Right lobe of liver (tissue), 6 donors: ENCODE measurements around the gene KRTAP5-6. TPM values are rescaled to one million over a fixed set of nuclear protein-coding genes. Genes with fewer than 3 reads are reported as not detected.
A peak's percentile ranks its signal among the peaks of the same experiment; 100 is the strongest.
"Not testable (repeated sequence)": the region's sequence is repeated elsewhere in the genome, so short reads cannot be mapped to it uniquely, and the experiment has no call there.

Source experiments
- ATAC-seq, 4 donors: fragments of 200-7000 bp; cut with Tn5 transposase; one replicate each; pipeline ENCODE4 v1.9.1; 2020; ENCODE audit warnings: mild to moderate bottlenecking in 4 of 4, moderate library complexity in 4 of 4
- DNase-seq, 3 donors: peaks; one replicate each; pipeline ENCODE4 v3.0.0-alpha.2; 2020
- H3K27ac ChIP-seq, 3 donors: fragments of 200-600 bp; one replicate each; pipeline ENCODE4 v1.8.0; 2022
- H3K27me3 ChIP-seq, 2 donors: fragments of 200-600 bp; one replicate each; pipeline ENCODE4 v1.8.0; 2022
- H3K36me3 ChIP-seq, 4 donors: fragments of 200-600 bp; sonication (generic) in 1 of 4; one replicate each; pipeline versions ENCODE4 v1.5.1 to v1.8.0; 2017 to 2022; ENCODE audit warnings: control low read depth in 1 of 4
- H3K4me1 ChIP-seq, 4 donors: fragments of 200-600 bp; sonication (generic) in 1 of 4; one replicate each; pipeline versions ENCODE4 v1.5.1 to v1.8.0; 2017 to 2022; ENCODE audit warnings: control low read depth in 1 of 4
- H3K4me3 ChIP-seq, 3 donors: fragments of 200-600 bp; one replicate each; pipeline ENCODE4 v1.8.0; 2022
- H3K9me3 ChIP-seq, 4 donors: fragments of 200-600 bp; sonication (generic) in 1 of 4; one replicate each; pipeline versions ENCODE4 v1.5.1 to v1.8.0; 2017 to 2022; ENCODE audit warnings: control low read depth in 1 of 4
- CTCF ChIP-seq, 4 donors: fragments of 200-600 bp in 3 of 4; fragments of 450-650 bp in 1 of 4; IDR thresholded peaks; one replicate each; pipeline versions ENCODE4 v1.5.1 to v1.8.0; 2016 to 2022; ENCODE audit warnings: antibody characterized with exemption in 4 of 4, mild to moderate bottlenecking in 2 of 4
- POLR2A ChIP-seq: fragments of 450-650 bp; IDR thresholded peaks from one replicate; pipeline ENCODE4 v1.6.1; 2017; ENCODE audit warnings: antibody characterized with exemption, mild to moderate bottlenecking
- whole genome bisulfite sequencing: methylation state at CpG from one replicate; pipeline ENCODE4 v1.1.6; 2018; ENCODE audit warnings: low coverage, low lambda C conversion rate; ENCODE audit not compliant: insufficient coverage; ENCODE audit errors: missing lambda C conversion rate; 5-methylcytosine and 5-hydroxymethylcytosine counted together
- intact Hi-C, 2 donors: fragments of 100-400 bp; cut with DNase I; formaldehyde crosslinking; loops; one replicate each; pipeline versions ENCODE4 v1.11.2 to v1.14.1; 2022
- total RNA-seq, 6 experiments: library from RNA; depleted of rRNA in 2 of 6; stranded (reverse); fragments of >200 nt in 2 of 6; fragmentation: NEBNext Ultra II Directional in 3 of 6; extraction: Animal tissue kit (Norgen Biotek cat#: 25700) in 3 of 6; gene quantifications; one replicate each; pipeline versions ENCODE4 v1.1.0 to v1.2.4, GENCODE V29; 2016 to 2023
- donor health status: DM: no; HTN: yes; CAD: no.
- donor health status: DM: no; HTN: no; CAD: no.
- donor health status: DM: no; HTN: no; CAD: no.
- donor health status: DM: no; HTN: yes; CAD: no.
- donor health status: DM: no; HTN: yes; CAD: no.

KRTAP5-6 gene
- total RNA-seq, 6 experiments from 2014 or later = 0.79 to 1.5 (median 1.2) TPM; not detected in 1

DNA sequence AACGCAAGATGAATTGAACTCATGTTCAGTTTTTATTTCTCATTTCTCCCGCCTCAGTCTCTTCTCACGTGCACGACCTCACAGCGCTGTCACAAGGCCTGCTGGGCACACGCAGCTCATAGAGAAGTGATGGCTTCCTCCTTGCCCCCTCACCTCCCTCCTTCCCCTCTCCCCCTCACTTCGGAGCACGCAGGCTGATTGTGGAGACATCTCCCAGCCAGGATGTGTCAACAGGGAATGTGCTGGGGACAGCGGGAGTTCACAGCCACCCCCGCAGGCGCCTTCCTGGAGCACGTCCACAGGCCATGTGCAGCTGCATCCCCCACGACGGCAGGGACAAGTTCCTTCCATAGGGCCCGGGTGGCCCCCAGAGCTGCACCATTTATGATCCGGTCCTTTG is 29.1 kb upstream of the KRTAP5-6 start:
- intact Hi-C loops = no loop called here
- 27% methylated on average over 14 of the region's 16 CpGs for WGBS
- DNase-seq (peak; percentile 72 to 87 (median 84)), ATAC-seq (peak; percentile 26 to 64 (median 46))
- H3K4me3 ChIP-seq = peak overlapping the region in 2 of 3 donors; percentile 42 to 51
- H3K27me3 ChIP-seq = no peaks in the 10 kb centered on the region
- no peaks in the 10 kb centered on the region for H3K9me3 ChIP-seq
- peaks cover 0 to 41% (median 6%) of the 10 kb centered on the region in 4 donors for H3K4me1 ChIP-seq
- peaks cover 0 to 5% (median 0%) of the 10 kb centered on the region in 4 donors for H3K36me3 ChIP-seq
- H3K27ac ChIP-seq = peak overlapping the region; percentile 75 to 90 (median 83)
- TF ChIP-seq CTCF (IDR thresholded peaks at IDR 0.05) (no peak), POLR2A (peak; percentile 18)

GRCh38 chr11:1668911-1669473 is 28.0 kb upstream of the KRTAP5-6 start:
- intact Hi-C loops = no loop called here
- DNase-seq (peak in 1 of 3 donors; percentile 46), ATAC-seq (no peak)
- peak overlapping the region; percentile 75 to 90 (median 83) for H3K27ac ChIP-seq
- peaks cover 0 to 52% (median 6%) of the 10 kb centered on the region in 4 donors for H3K4me1 ChIP-seq
- H3K4me3 ChIP-seq = no peak overlapping the region
- H3K9me3 ChIP-seq = no peaks in the 10 kb centered on the region
- H3K36me3 ChIP-seq = peaks cover 0 to 5% (median 0%) of the 10 kb centered on the region in 4 donors
- WGBS = 60% methylated on average over 11 of the region's 13 CpGs
- no peaks in the 10 kb centered on the region for H3K27me3 ChIP-seq
- TF ChIP-seq CTCF (IDR thresholded peaks at IDR 0.05) = no peak
- peak; percentile 0 for TF ChIP-seq POLR2A

DNA sequence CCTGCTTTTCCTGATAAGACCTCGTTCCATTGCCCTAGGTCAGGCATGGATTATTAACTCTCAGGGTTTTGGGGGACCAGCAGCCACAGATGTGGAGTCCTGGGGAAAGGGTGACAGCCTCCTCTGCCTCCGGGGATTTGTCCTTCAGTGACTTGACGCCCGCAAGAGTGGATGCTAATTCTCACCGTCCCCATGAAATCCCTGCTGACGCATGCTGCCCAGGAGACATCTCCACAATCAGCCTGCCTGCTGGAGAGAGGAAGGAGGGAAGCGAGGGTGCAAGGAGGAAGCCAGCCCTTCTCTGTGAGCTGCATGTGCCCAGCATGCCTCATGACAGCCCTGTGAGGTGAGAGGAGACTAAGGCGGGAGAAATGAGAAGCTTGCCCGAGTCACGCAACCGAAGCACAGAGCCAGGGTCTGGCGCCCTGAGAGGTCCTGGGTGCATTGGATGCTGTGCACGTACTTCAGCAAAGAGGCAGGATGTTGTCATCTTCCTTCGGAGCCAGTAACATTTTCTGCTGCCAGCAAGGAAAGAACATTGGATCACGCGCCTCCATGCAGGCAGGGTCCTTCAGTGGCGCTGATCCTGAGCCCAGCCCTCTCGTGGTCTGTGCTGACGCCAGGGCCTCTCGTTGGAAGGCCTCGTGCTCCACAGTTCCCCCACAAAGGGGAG is 27.3 kb upstream of the KRTAP5-6 start:
- intact Hi-C loops = no loop called here
- Histone ChIP-seq H3K27ac (peak overlapping the region; percentile 75 to 90 (median 83)), H3K4me3 (no peak overlapping the region), H3K36me3 (peaks cover 0 to 5% (median 0%) of the 10 kb centered on the region in 4 donors), H3K4me1 (peaks cover 0 to 59% (median 6%) of the 10 kb centered on the region in 4 donors), H3K9me3 (no peaks in the 10 kb centered on the region), H3K27me3 (no peaks in the 10 kb centered on the region)
- TF ChIP-seq POLR2A = peak; percentile 2
- no peak for TF ChIP-seq CTCF (IDR thresholded peaks at IDR 0.05)
- peak in 2 of 3 donors; percentile 58 to 64 for DNase-seq
- 57% methylated on average over 4 of the region's 21 CpGs for WGBS
- ATAC-seq = peak in 2 of 4 donors; percentile 0 to 18

DNA sequence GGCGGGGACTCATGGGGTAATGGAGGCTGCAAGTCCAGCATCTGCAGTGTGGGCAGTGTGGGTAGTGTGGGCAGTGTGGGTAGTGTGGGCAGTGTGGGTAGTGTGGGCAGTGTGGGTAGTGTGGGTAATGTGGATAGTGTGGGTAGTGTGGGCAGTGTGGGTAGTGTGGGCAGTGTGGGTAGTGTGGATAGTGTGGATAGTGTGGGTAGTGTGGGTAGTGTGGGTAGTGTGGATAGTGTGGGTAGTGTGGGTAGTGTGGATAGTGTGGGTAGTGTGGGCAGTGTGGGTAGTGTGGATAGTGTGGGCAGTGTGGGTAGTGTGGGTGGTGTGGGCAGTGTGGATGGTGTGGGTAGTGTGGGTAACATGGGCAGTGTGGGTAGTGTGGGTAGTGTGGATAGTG is 26.5 kb upstream of the KRTAP5-6 start:
- H3K9me3 ChIP-seq, ATAC-seq, H3K4me3 ChIP-seq, H3K27me3 ChIP-seq, intact Hi-C loops, H3K36me3 ChIP-seq: not testable (repeated sequence)
- WGBS = 100% methylated on average over 1 of the region's 1 CpG
- peaks cover 0 to 67% (median 7%) of the 10 kb centered on the region in 4 donors for H3K4me1 ChIP-seq
- peak overlapping the region; percentile 75 to 90 (median 83) for H3K27ac ChIP-seq
- peak in 1 of 3 donors; percentile 37 for DNase-seq

- peak in 1 of 3 donors; percentile 53 for DNase-seq
- peaks cover 0 to 68% (median 9%) of the 10 kb centered on the region in 4 donors for H3K4me1 ChIP-seq
- H3K27me3 ChIP-seq = no peaks in the 10 kb centered on the region
- no peak for TF ChIP-seq POLR2A
- TF ChIP-seq CTCF (IDR thresholded peaks at IDR 0.05) = peak in 1 of 4 donors; percentile 11
- H3K9me3 ChIP-seq = no peaks in the 10 kb centered on the region
- intact Hi-C loops = no loop called here
- H3K27ac ChIP-seq = peak overlapping the region; percentile 78 to 96 (median 83)
- peaks cover 0 to 5% (median 0%) of the 10 kb centered on the region in 4 donors for H3K36me3 ChIP-seq
- peak in 1 of 4 donors; percentile 9 for ATAC-seq
- 61% methylated on average over 5 of the region's 11 CpGs for WGBS
- H3K4me3 ChIP-seq = no peak overlapping the region
Measured at GRCh38 chr11:1670905-1671371, 26.1 kb upstream of the KRTAP5-6 start.
